Upper lobe of left lung (tissue), 4 donors: ENCODE measurements around the gene DDX10.

ENCODE experiments used
- CTCF ChIP-seq, 6 experiments: fragments of 450-650 bp in 4 of 6; fragments of 200-600 bp in 2 of 6; sonication (generic) in 2 of 6; IDR thresholded peaks; one replicate each; pipeline ENCODE4 v1.5.1; 2016 to 2019; ENCODE audit warnings: antibody characterized with exemption in 6 of 6
- EP300 ChIP-seq, 4 donors: sonication (generic); formaldehyde crosslinking; IDR thresholded peaks; one replicate each; pipeline ENCODE4 v1.5.1; 2017; ENCODE audit warnings: antibody characterized with exemption in 4 of 4, control low read depth in 2 of 4
- POLR2A ChIP-seq, 4 donors: fragments of 450-650 bp; IDR thresholded peaks; one replicate each; pipeline ENCODE4 v1.5.1; 2016 to 2017; ENCODE audit warnings: antibody characterized with exemption in 4 of 4, mild to moderate bottlenecking in 2 of 4
- POLR2AphosphoS5 ChIP-seq, 2 donors: sonication (generic); formaldehyde crosslinking; IDR thresholded peaks; one replicate each; pipeline ENCODE4 v1.5.1; 2017; ENCODE audit warnings: antibody characterized with exemption in 2 of 2

DNA sequence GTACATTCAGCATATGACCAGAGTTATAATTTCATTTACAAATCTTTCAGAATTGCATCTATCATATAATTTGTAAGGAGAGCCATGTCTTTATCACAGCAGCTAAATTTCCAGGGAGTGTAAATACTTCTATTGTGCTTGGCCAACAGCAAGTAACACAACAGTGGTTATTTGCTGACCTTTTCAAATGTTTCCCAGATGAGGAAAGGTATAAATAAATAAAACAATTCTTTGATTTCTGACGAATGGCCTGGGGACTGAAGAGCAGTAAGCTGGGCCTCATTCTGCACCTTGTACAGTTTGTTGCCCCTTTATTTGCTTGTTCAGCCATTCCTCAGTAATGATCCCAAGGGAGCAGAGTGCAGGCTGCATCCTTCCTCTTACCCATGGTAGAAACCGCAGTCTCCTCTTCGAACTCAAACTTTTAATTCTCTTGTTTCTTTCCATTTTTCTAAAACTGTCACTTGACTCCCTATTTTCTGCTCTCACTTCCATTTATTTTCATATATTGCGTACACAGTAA lies 132.8 kb downstream of the DDX10 start:
- TF ChIP-seq POLR2A (IDR thresholded peaks at IDR 0.05) (no peak), POLR2AphosphoS5 (IDR thresholded peaks at IDR 0.05) (no peak), EP300 (IDR thresholded peaks at IDR 0.05) (no peak), CTCF (IDR thresholded peaks at IDR 0.05) (no peak)
